Measurements from ENCODE around the gene MUC4. TPM values are rescaled to one million over a fixed set of nuclear protein-coding genes. Genes with fewer than 3 reads are reported as not detected.

Gene MUC4
- total RNA-seq, 1 donor from 2014 or later = not detected

DNA sequence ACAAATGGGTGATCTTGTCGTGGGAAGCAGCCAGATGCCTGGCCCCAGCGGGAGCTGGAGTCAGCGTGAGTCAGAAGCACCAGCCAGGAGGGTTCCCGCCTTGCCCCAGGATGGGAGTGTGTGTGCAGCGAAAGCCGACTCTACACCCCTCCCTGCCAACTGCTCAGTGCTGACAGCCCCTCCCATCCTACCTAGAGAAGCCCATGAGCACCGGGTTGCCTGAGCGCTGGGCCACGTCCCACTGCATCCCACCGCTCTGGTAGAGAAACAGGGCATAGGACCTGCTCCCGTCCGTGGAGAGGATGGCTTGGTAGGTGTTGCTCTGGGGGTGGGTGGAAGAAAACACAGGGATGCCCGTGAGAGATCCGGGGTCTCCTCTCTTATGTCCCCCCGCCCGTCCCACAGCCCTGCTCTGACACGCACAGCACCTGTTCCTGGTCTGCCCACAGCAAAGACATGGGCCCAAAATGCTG lies 42.9 kb downstream of the MUC4 start:
- Histone ChIP-seq H3K4me3 (no peak overlapping the region), H3K27me3 (no peaks in the 10 kb centered on the region), H3K36me3 (no peaks in the 10 kb centered on the region), H3K27ac (no peak overlapping the region), H3K9me3 (no peaks in the 10 kb centered on the region), H3K4me1 (no peaks in the 10 kb centered on the region)
- TF ChIP-seq, protein P1, sequence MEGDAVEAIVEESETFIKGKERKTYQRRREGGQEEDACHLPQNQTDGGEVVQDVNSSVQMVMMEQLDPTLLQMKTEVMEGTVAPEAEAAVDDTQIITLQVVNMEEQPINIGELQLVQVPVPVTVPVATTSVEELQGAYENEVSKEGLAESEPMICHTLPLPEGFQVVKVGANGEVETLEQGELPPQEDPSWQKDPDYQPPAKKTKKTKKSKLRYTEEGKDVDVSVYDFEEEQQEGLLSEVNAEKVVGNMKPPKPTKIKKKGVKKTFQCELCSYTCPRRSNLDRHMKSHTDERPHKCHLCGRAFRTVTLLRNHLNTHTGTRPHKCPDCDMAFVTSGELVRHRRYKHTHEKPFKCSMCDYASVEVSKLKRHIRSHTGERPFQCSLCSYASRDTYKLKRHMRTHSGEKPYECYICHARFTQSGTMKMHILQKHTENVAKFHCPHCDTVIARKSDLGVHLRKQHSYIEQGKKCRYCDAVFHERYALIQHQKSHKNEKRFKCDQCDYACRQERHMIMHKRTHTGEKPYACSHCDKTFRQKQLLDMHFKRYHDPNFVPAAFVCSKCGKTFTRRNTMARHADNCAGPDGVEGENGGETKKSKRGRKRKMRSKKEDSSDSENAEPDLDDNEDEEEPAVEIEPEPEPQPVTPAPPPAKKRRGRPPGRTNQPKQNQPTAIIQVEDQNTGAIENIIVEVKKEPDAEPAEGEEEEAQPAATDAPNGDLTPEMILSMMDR (IDR thresholded peaks at IDR 0.05) = no peak
- DNase-seq (ENCODE audit: low spot score in 2 of 2) = no peak
- intact Hi-C loops (cut with DNase I) = no loop called here

DNA sequence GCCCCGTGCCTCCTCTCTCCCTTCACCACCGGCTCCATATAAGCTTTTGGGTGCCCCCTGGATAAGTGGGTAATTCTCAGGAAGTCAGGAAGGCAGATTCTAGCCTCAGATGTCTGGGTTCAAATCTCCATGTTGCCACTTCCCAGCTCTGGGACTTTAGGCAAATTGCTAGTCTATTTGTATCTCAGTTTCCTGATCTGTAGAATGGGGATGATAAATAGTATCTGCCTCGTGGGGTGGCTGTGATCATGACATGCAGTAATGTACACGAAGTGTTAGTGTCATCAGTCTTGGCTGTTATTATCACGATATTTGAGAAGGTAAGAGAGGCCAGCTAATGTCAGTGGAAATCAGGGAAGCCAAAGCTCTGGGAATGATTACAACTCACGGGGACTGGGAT lies 43.3 kb downstream of the MUC4 start:
- H3K27ac ChIP-seq = no peak overlapping the region
- no peak overlapping the region for H3K4me3 ChIP-seq
- TF ChIP-seq, protein P1 (IDR thresholded peaks at IDR 0.05) = no peak
- H3K36me3 ChIP-seq = no peaks in the 10 kb centered on the region
- H3K27me3 ChIP-seq = no peaks in the 10 kb centered on the region
- intact Hi-C loops (cut with DNase I) = no loop called here
- DNase-seq (ENCODE audit: low spot score in 2 of 2) = no peak
- no peaks in the 10 kb centered on the region for H3K9me3 ChIP-seq
- H3K4me1 ChIP-seq = no peaks in the 10 kb centered on the region

DNA sequence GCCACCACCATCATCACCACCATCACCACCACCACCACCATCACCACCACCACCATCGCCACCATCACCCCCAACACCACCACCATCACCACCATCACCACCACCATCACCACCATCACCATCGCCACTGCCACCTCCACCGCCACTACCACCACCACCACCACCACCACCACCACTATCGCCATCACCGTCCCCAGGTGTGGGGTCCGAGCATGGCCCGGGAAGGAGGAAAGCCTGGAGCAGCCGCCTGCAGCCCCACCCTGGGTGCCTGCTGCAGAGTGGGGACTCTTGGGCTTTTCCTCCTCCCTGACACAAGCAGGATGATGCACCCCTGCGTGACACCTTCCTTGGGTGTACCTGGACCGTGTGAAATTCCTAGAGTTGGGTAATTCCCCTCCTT lies 43.9 kb downstream of the MUC4 start:
- H3K27me3 ChIP-seq = no peaks in the 10 kb centered on the region

DNA sequence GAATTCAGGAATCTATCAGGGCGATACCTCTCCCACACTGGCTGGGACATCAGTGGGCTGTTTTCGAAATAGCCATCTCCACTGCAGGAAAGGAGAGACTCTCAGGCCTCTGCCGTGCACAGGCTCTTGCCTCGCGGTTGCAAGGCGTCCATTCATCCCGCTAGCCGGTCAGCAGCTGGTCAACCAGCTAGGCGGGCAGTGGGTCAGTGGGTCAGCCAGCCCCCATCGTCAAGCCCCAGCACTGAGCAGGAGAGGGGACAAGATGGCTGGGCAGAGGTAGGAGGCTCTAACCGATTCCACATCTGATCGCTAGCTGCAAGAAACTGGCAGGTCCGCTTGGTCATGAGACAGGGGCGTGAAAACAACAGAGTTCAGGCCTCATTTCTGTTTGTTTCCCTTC lies 45.1 kb downstream of the MUC4 start:
- H3K9me3 ChIP-seq = no peaks in the 10 kb centered on the region
- no peaks in the 10 kb centered on the region for H3K36me3 ChIP-seq
- no peak overlapping the region for H3K4me3 ChIP-seq
- no peaks in the 10 kb centered on the region for H3K4me1 ChIP-seq
- no peaks in the 10 kb centered on the region for H3K27me3 ChIP-seq
- DNase-seq (ENCODE audit: low spot score in 2 of 2) = no peak
- TF ChIP-seq, protein P1 (IDR thresholded peaks at IDR 0.05) = no peak
- H3K27ac ChIP-seq = no peak overlapping the region
- intact Hi-C loops (cut with DNase I) = no loop called here

More for the DNA sequence above, 43.9 kb downstream of the MUC4 start:
- intact Hi-C loops (cut with DNase I) = no loop called here
- no peak for DNase-seq (ENCODE audit: low spot score in 2 of 2)
- TF ChIP-seq, protein P1 (IDR thresholded peaks at IDR 0.05) = no peak
- H3K4me3 ChIP-seq = no peak overlapping the region
- no peaks in the 10 kb centered on the region for H3K9me3 ChIP-seq
- H3K27ac ChIP-seq = no peak overlapping the region
- no peaks in the 10 kb centered on the region for H3K36me3 ChIP-seq
- H3K4me1 ChIP-seq = no peaks in the 10 kb centered on the region

DNA sequence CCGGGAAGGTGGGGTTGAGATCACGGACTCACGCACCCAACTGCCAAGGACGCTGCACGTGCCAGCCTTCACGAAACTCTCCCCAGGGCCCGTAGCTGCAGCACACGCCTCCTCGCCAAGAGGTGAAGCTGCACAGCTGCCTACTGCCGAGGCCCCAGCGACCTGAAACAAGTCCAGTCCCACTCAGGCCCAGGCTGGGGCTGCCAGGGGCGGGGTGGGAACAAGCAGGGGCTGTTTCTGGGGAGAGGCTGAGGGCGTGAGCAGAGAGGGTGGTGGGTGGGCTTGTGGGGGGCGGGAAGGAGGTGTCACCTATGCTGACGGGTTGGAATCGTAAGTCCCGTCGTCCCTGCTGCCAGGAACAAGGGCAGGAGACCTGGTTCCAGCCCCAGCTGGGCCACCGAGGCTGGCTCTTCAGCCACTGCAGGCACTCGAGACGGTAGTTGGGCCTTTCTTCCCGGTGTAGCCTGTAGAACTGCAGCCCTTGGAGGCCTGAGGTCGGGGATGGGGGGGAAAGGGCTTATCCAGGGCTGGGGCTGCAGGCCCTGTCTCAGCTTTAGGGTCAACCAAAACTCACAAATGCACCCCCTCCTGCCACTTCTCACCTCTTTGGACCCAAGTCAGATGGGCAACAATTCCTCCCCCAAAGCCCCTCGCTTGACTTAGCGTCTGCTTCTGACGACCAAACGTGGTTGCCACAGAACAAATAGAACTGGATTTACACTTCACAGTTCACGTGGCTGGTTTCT lies 46.6 kb downstream of the MUC4 start:
- H3K4me1 ChIP-seq = no peaks in the 10 kb centered on the region
- intact Hi-C loops (cut with DNase I) = no loop called here
- no peak overlapping the region for H3K27ac ChIP-seq
- H3K9me3 ChIP-seq = no peaks in the 10 kb centered on the region
- TF ChIP-seq, protein P1 (IDR thresholded peaks at IDR 0.05) = no peak
- H3K4me3 ChIP-seq = no peak overlapping the region
- no peaks in the 10 kb centered on the region for H3K36me3 ChIP-seq
- DNase-seq (ENCODE audit: low spot score in 2 of 2) = no peak
- H3K27me3 ChIP-seq = no peaks in the 10 kb centered on the region

All from ascending aorta (tissue), 2 donors.